ENCODE data around the gene SLC35B3.

DNA sequence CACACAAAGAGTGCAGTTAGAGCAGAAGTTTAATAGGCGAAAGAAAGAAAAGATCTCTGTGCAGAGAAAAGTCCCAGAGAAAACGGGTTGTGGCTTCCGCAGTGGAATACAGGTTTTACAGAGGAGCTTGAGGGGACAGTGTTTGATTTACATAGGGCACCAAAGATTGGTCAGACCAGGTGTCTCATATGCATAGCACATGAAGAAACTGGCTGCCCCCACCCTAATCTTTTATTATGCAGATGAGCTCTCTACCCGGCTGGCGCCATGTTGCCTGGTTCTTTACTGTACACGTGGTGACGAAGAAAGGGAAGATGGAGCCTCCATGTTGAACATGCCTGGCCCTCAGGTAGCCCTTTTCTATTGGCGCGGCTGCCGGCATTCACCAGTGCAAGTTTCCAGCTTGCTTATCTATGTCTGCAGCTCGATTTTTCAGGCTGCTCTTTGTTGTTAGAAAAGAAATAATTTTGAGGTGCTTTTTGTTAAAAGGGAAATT is 47.4 kb downstream of the SLC35B3 start:
- TF ChIP-seq, protein P1, sequence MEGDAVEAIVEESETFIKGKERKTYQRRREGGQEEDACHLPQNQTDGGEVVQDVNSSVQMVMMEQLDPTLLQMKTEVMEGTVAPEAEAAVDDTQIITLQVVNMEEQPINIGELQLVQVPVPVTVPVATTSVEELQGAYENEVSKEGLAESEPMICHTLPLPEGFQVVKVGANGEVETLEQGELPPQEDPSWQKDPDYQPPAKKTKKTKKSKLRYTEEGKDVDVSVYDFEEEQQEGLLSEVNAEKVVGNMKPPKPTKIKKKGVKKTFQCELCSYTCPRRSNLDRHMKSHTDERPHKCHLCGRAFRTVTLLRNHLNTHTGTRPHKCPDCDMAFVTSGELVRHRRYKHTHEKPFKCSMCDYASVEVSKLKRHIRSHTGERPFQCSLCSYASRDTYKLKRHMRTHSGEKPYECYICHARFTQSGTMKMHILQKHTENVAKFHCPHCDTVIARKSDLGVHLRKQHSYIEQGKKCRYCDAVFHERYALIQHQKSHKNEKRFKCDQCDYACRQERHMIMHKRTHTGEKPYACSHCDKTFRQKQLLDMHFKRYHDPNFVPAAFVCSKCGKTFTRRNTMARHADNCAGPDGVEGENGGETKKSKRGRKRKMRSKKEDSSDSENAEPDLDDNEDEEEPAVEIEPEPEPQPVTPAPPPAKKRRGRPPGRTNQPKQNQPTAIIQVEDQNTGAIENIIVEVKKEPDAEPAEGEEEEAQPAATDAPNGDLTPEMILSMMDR (IDR thresholded peaks at IDR 0.05; ENCODE audit: low read depth, low read length, poor library complexity, severe bottlenecking) = no peak
- no peak for TF ChIP-seq EZH2phosphoT487 (IDR thresholded peaks at IDR 0.05; ENCODE audit: borderline replicate concordance, low read length)

Measured in DOHH2 (cell line).